IPS DF 4.7 (cell line): ENCODE results near the gene LZTS2.

Source experiments
- DNase-seq: peaks from one replicate; pipeline ENCODE4 v3.0.0-alpha.2; 2013; ENCODE audit warnings: low spot score; ENCODE audit errors: extremely low read depth

Gene LZTS2

DNA sequence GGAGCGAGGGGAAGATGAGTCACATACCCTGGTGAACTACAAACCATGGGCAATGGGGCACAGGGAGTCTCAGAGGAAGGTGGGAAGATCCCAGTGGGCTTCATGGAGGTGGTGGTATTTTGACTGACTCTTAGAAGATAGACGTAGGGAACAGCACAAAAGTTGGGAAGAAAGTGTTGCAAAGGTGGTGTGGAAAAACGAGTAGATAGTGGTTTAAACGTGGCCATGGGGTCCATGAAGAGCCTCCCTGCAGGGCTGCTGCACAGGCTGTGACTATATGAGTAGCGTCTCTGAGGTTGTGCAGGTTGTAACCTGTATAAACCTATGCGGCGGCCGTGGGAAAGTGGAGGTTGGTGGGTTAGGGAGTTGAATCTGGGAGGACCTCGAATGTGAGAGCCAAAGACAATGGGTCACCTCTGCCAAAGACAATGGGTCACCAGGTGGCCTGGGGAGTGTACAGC is 13.8 kb downstream of the LZTS2 start:
- DNase-seq, result no peak

DNA sequence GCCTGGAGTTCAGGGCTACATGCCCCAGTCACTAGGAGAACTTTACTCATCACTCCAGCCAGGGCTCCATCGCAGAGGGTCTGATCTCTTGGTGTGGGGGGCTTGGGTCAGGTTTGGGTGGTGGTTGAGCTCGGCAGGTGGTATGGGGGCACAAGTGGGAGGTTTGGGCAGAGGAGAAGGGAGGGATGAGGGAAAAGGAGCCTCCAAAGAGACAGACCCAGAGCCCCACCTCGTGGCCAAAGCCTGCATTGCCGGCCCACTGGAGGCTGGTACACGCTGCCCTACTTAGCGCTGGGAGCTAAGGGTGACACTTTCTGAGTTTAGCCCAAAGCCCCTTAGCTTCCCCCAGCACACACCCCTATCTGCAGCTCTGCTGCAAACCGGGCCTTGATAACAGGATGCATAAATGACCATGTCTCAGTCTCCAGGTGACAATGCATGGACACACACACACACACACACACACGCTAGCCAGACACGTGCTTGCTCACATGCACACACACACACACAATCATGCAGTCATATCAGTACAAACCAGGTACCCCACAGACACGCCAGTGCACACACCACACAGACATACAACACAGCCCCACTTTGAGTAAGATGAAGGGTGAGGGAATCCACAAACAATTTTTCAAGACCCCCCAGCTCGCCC is 14.7 kb downstream of the LZTS2 start:
- DNase-seq, result no peak

DNA sequence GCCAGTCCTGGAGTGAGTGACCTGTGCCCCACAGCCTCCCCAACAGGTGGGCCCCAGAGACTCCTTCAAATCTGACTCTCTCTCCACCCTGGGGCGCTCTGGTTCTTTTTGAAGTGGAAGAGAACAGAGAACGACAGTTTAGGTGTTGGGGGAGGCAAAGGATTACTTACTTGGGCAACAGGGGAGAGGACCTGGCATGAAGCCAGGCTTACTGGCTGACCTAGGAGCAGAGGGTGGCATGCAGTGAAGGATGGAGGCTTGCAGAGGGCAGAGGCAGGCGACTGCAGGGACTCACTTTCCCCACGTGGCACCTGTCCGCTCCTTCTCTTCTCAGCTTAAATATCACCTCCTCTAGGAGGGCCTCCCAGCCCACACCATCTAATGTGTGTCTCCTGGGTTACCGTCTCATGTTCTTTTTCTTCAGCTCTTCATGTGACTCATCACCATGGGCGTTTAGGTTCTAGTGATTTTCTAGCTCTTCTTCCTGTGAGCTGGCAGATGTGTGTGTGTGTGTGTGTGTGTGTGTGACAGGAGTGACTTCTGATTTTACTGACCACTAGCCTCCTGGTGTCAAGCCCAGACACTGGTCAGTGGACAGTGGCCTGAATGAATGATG is 15.5 kb downstream of the LZTS2 start:
- DNase-seq, result no peak

DNA sequence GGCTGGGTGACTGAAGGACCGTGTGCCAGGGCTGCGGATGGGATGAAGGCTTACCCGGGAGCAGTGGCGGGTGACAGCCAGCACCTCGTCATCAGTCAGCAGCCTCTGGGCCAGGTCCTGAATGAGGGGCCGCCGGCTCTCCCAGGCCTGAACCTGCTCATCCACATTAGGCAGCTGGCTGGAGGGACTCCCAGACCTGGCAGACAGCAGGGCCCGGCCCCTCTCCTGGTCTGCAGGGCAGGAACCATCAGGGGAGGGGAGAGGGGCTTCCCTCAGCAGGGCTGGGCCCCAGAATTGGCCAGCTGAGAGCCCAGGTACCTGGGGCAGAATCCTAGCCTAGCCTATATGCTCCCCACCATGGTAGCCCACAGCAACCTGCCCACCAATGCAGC is 16.0 kb downstream of the LZTS2 start:
- no peak for DNase-seq

DNA sequence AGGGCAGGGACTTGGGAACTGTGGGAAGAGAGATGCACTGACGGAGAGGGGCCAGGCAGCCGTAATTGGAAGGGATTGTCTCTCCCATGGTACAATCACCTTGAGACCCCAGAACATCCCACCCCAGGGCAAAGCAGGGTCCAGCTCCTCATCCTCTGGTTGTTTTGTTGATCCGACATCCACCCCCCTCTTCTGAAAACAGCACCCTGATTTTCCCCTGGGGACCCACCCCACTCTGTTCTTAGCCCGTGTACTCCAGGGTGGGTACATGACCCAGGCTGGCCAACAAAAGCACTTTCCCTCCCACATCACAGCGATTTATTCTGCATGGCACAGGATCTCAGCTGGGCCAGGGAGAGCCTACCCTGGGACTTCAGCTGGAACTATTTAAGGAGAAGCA is 17.2 kb downstream of the LZTS2 start:
- no peak for DNase-seq

DNA sequence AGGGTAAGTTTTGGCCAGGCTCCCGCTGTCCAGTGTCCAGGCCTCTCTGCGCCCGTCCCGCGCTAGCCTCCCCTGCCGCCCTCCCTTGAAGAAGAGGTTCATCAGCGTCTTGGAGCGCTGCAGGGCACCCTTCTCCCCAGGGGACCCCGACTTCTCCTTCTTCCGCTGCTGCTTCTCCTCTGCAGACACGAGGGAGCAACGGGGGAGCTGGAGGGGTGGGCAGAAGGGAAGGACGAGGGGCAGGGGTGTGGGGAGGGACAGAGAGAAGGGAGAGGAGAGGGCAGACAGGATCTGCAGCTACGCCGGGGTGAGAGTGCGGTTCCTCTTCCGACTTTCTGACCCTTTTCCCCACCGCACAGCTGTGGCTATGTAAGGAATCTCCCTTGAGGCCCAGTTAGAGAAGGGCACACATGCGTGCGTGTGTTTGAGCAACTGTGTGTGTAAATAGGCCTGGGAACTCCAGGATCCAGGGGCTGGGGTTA is 18.6 kb downstream of the LZTS2 start:
- no peak for DNase-seq

DNA sequence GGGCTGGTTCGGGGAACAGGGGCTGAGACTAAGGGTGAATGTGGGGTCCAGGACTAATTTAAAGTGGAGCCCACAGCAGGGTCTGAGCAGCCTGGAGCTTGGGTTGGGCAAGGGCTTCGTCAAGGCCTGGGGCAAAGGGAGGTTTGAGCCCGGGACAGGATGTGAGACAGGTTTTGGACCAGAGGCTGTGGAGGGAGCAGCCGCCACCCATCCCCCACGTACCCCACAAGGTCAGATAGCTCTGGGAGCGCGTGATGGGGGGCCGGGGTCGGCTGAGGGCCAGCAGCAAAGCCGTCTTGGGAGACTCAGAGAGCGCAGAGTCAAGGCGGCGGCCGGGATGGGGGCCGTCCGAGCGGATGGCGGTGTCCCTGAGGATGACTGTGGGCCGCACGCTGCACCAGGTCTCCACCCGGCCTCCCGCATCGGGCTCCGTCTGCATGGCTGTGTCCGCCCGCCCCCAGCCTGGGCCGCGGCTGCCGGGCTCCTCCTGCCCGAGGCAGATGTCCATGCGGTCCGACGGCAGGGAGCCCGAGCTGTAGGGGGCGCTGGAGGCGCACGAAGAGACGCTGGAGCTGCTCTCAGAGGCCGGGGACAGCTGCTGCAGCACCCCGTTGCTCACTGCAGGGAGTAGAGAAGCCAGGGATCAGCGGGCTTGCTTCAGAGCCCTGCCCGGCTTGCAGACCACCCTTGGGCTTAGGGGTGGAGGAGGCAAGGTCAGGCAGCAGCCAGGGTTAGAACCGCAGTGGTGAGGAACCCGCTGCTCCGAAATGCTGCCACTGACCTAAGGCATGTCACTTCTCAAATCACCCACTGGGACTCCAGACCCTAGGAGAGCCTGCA is 19.2 kb downstream of the LZTS2 start:
- DNase-seq, result no peak

DNA sequence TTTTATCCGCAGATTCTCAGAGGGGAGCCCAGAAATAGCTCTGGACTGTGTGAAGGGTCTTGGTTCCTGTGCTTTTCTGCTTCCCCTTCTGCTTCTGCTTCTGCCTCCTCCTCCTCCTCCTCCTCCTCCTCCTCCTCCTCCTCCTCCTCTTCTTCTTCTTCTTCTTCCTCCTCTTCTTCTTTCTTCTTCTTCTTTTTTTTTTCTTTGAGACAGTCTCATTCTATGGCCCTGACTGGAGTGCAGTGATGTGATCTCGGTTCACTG is 19.8 kb downstream of the LZTS2 start:
- DNase-seq, result no peak

DNA sequence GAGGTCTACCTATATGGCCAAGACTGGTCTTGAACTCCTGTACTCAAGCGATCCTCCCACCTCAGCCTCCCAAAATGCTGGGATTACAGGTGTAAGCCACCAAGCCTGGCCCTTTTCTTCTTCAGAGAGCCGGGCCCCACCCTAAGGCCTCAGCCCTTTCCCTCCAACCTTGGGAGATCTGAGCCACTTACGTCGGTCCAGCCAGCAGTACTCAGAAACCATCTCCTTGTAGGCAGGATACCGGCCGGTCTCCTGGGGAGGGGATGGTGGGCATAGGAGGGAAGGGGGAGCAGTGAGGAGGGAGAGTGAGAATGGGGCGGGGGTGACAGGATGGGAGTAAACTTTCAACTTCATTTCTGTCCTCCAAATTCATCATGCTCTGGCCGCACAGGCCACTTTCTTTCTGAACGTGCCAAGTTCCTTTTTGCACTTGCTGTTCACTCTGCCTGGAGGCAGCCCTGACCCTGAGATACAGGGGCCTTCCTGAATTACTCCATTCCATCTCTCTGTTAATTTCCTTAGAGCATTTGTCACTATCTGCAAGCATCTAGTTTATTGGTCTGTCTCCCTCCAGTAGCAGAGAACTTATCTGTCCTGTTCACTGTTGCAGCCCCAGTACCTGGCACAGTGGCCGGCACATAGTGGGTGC is 20.9 kb downstream of the LZTS2 start:
- no peak for DNase-seq

DNA sequence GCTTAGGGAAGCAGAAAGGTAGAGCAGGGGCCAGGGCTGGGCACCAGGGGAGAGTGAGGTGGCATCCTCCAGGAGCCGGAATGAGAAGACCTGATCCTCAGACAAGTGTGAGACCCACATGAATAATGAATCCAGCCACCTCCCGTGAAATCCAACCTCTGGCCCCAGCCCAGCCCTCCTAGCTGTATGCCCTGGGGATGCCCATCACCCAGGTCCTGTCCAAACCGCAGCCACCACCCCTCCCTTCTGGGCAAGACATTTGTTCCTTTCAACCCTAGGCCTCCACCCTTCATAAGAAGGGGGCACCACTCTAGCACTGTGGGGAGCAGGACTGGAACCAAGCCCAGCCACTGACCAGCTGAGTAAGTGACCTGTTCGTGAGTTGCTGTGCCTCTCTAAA is 21.6 kb downstream of the LZTS2 start:
- DNase-seq, result no peak

DNA sequence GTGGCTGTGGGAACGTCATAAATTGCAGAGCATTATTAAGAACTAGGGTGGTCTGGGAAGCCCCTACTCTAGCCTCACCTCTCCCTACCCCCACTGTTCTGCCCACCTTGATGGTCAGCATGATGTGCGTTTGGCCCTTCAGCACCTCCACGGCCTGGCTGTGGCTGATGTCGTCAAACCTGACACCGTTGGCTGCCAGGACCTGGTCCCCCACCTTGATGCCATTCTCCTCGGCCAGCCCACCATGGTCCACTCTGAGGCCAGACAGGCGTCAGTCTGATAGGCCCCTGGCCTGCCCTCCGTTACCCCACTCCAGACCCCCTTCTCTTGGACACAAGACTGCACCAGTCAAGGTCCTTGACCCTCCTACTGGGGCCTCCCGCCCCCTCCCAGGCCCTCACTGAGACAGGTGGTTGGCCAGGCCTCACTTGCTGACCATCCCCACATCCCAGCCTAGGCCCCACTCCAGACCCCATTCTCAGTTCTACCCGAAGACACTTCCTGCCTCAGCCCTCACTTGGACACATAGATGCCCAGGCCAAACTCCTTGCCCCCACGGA is 22.2 kb downstream of the LZTS2 start:
- DNase-seq, result no peak

DNA sequence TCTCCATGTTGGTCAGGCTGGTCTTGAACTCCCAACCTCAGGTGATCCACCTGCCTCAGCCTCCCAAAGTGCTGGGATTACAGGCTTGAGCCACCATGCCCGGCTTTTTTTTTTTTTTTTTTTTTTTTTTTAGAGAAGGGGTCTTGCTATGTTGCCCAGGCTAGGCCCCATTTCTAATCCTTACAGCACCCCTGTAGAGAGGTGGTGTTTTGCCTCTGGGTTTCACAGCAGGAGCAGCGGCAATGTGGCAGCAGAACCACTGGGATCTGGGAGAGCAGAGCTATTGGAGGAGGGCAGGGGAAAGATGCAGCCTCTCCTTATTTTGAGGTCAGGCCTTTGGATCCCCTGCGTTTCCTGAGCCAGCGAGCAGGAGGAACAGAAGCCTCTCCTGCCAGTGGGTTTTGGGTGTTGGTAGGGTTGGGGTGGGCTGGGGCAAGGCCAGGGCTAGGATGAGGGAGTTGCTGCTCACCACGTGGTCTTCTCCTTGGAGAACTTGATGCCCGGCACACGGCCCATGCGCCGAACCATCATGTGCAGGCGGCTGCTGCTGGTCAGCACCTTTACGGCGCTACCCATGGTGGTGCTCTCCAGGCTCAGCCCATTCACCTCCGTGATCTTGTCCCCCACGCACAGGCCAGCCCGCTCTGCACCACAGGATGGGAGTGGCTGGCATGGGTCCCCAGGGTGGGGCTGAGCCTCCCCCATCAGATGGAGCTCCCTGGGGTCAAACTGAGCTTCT is 23.5 kb downstream of the LZTS2 start:
- DNase-seq, result no peak

DNA sequence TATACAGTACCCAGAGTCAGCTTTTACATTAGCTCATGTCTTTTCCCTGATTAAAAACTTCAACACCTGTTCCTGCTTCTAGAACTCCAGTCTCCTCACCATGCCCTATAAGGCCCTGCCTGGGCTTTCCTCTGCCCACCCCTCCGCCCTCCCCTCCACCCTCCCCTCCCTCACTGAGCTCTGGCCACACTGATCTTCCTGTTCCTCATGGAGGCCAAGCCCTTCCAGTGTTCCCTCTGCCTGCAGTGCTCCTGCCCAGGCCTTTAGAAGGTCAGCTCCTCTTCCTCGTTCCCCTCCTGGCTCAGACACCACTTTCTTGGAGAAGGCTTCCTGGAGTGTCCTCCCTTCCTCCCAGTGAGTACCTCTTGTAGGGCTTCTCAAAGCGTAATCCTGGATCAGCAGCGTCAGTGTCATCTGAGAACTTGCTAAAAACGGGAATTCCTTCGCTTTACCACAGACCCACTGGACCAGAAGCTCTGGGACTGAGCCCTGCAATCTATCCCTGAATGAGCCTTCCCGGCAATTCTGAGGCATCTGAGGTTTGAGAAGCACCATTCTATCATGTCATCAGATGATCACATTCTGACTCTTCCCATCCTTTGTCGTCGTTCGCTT is 27.6 kb downstream of the LZTS2 start:
- DNase-seq, result no peak

DNA sequence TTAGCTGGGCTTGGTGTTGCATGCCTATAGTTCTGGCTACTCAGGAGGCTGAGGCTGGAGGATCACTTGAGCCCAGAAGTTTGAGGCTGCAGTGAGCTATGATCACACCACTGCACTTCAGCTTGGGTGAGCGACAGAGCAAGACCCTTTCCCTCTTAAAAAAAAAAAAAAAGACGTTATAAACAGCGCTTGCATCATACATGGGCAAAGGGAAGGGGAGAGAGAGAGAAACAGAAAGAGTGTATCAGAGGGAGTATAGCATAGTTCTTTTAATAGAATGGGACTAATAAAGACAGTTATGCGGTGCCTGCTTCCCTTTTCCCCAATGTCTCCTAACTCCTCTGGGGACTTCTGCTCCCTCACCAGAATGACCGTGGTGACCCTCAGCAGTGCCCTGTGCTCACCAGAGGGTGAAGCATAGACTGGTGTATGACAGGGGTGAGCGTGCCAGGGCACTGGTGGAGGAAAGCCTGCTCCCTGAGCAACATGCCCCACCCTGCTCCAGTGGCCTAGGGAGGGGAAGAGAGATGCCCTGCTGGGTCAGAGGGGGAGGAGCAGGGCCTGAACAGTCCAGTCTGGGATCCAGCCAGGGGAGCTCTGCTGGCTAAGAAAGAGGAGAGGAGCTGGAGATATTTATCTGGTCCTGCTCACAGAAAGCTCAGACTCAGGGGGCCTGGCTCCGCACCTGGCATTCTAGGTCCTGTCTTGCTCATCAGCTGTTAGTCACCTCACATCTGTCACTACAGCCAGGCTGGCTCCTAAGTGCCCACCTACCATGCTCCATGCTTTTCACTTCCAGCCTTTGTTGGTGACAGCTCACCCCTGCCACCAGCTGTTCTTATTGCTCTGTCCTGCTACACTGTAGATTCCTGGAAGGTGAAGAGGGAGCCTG is 29.1 kb downstream of the LZTS2 start:
- DNase-seq, result no peak

DNA sequence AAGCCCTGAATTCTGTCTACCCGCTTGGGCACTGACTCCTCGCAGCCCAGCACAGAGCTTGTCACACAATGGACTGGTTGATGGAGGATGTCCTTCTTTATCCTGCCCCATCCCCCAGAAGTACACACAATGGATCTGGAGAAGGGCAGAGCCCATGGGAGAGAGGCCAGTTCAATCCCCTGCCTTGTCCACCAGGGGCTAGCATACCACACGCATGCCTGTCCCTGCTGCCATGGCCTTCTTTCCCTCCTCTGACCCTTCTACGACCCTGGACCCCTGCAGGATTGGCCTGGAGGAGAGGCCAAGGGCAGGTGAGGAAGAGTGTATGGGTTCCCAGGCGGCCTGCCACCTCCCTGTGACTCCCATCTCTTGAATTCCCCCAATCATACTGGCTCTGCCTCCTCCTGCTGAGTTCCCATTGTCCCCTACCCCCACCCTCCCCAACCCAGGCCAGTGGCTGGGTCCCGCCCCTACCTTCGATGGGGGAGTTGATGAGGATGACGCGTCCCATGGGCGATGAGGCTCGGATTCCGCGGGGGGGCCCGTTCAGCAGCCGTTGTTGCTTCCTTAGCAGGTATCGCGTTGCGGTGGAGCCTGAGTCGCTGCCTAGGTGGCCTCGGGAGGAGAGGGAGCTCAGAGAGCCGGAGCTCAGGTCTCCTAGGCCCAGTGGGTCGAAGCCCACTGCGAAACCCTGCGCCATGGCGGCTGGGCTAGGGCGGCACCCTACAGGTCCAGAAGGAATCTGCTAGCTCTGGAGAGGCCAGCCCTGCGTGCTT is 30.1 kb downstream of the LZTS2 start:
- no peak for DNase-seq

DNA sequence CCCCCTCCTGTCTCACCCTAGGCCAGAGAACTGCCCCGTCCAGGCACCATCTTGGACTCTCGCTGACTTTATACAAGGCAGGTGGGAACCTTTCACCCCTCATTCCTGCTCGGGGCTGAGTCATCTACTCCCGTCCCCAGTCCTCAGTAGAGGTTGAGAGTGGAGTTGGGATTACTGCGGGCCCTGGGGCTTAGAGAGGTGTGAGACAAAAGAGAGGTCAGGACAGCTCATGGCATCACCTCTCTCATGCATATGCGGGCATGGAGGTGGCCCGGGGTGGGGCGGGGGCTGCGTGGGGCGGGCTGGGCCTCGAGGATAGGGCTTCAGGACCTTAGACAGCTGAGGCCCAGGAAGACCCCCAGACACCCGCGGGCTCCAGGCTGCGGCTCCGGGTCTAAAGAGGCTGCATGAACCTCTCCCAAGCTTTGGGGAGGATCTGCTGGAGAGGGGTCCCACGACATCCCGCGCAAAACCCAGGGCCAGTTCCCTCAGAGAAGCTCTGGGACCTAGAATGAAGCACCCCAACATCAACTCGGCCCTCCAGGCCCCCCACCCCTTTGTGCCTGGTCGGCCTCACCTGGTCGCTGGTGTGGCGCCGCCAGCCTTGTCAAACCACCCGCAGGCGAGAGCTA is 31.0 kb downstream of the LZTS2 start:
- DNase-seq, result no peak

DNA sequence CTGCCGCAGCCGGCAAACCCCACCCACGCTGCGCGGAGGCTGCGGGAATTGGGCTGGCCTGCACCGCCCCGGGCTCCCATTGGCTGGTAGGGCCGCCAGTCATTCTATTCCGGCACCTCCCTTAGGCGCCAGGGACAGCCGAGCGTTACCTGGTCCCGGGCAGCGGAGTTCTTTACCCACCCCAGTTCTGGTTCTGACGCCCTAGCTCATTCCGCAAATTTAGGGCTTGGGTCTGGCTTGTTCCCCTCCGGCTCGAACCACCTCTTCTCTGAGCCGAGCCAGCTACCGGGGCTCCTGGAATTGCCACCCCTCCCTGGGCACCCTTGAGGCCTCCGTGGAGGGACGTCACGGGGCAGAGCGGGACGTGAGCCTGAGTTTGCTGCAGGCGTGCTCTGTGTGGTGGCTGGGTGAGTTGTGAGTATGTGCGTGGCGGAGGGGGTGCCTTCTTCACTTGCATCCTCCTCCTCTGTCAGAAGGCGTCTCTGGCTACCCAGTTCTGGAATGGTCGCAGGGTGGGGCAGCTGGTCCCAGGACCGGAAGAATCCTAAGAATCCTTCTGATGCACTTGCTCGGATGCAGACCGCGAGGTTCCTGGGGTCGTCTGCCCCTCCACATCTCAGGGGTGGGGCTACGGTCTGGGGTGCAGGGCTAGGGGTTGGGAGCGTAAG is 31.7 kb downstream of the LZTS2 start, which contains the start of the genes PDZD7 and SFXN3:
PDZD7 (minus strand) TSS at position 2 of the 668 bp plus-strand sequence. CDS start 910 bp downstream, outside the sequence.
SFXN3 (plus strand) TSS at position 107 of the 668 bp plus-strand sequence. CDS start 3,461 bp downstream, outside the sequence.
- no peak for DNase-seq
